Neural cell (in vitro differentiated cells): ENCODE data around the gene KRTAP4-11. TPM values are rescaled to one million over a fixed set of nuclear protein-coding genes. Genes with fewer than 3 reads are reported as not detected.
"Not testable (repeated sequence)": the region's sequence is repeated elsewhere in the genome, so short reads cannot be mapped to it uniquely, and the experiment has no call there.

ENCODE experiments used
- H2AFZ ChIP-seq: fragments of 200-600, 300-800 bp; sonication (generic), shearing (Covaris generic); 2 replicates; pipeline ENCODE4 v1.6.0; 2014; ENCODE audit warnings: low read depth, mild to moderate bottlenecking, antibody characterized with exemption, low read length, moderate library complexity
- H3F3A ChIP-seq: fragments of 200-600 bp; shearing (Covaris generic); 2 replicates; pipeline ENCODE4 v1.6.1; 2016; ENCODE audit warnings: mild to moderate bottlenecking, moderate library complexity, mixed read lengths, antibody characterized with exemption, low read length; ENCODE audit not compliant: insufficient read depth, poor library complexity, severe bottlenecking
- H3K27ac ChIP-seq: fragments of 200-600, 300-800 bp; sonication (generic), shearing (Covaris generic); 2 replicates; pipeline ENCODE4 v1.5.1; 2014; ENCODE audit warnings: mild to moderate bottlenecking, low read length, moderate library complexity
- H3K27me3 ChIP-seq: fragments of 300-800, 200-600 bp; sonication (generic), shearing (Covaris generic); 2 replicates; pipeline ENCODE4 v1.6.0; 2014; ENCODE audit warnings: mild to moderate bottlenecking, low read depth, low read length, moderate library complexity; ENCODE audit not compliant: insufficient read depth
- H3K36me3 ChIP-seq: fragments of 300-800, 200-600 bp; sonication (generic), shearing (Covaris generic); 2 replicates; pipeline ENCODE4 v1.5.1; 2014; ENCODE audit warnings: mild to moderate bottlenecking, antibody characterized with exemption, low read length, moderate library complexity; ENCODE audit not compliant: insufficient read depth
- H3K4me2 ChIP-seq: fragments of 300-800, 200-600 bp; sonication (generic), shearing (Covaris generic); 2 replicates; pipeline ENCODE4 v1.6.0; 2014; ENCODE audit warnings: mild to moderate bottlenecking, low read length
- H3K4me3 ChIP-seq: fragments of 300-800, 200-600 bp; sonication (generic), shearing (Covaris generic); 2 replicates; pipeline ENCODE4 v1.5.1; 2014; ENCODE audit warnings: mild to moderate bottlenecking, low read length, moderate library complexity
- H3K79me2 ChIP-seq: fragments of 200-600 bp; shearing (Covaris generic); replicated peaks from 2 replicates; pipeline ENCODE4 v1.6.0; 2014; ENCODE audit warnings: mild to moderate bottlenecking, low read length, moderate library complexity; ENCODE audit not compliant: insufficient read depth
- H3K9ac ChIP-seq: fragments of 300-800, 200-600 bp; sonication (generic), shearing (Covaris generic); 2 replicates; pipeline ENCODE4 v1.6.1; 2016; ENCODE audit warnings: mild to moderate bottlenecking, low read length, mixed read lengths
- H3K9me2 ChIP-seq: fragments of 200-600 bp; shearing (Covaris generic); 2 replicates; pipeline ENCODE4 v1.6.1; 2016; ENCODE audit warnings: mild to moderate bottlenecking, low read length, mixed read lengths; ENCODE audit not compliant: insufficient read depth
- H3K9me3 ChIP-seq: fragments of 200-600, 300-800 bp; sonication (generic), shearing (Covaris generic); 2 replicates; pipeline ENCODE4 v1.6.1; 2016; ENCODE audit warnings: mild to moderate bottlenecking, mixed run types, low read length, moderate library complexity, mixed read lengths
- H4K20me1 ChIP-seq: fragments of 200-600 bp; shearing (Covaris generic); 2 replicates; pipeline ENCODE4 v1.6.1; 2016; ENCODE audit warnings: mild to moderate bottlenecking, mixed run types; ENCODE audit not compliant: insufficient read depth
- EP300 ChIP-seq: fragments of 450-650 bp; conservative IDR thresholded peaks from 2 replicates; pipeline ENCODE4 v1.6.1; 2014; ENCODE audit warnings: antibody characterized with exemption, mild to moderate bottlenecking, moderate library complexity; ENCODE audit not compliant: poor library complexity, severe bottlenecking
- EZH2 ChIP-seq: fragments of 200-600, 300-800 bp; shearing (Covaris generic), sonication (generic); IDR thresholded peaks from 2 replicates; pipeline ENCODE4 v1.6.1; 2014; ENCODE audit warnings: antibody characterized with exemption, low read length, borderline replicate concordance, mild to moderate bottlenecking; ENCODE audit not compliant: insufficient read depth, poor library complexity, severe bottlenecking
- MXI1 ChIP-seq: fragments of 450-650 bp; conservative IDR thresholded peaks from 2 replicates; pipeline ENCODE4 v1.6.1; 2014; ENCODE audit warnings: antibody characterized with exemption, mild to moderate bottlenecking; ENCODE audit not compliant: poor library complexity, severe bottlenecking
- POLR2AphosphoS5 ChIP-seq: IDR thresholded peaks from 2 replicates; pipeline ENCODE4 v1.6.1; 2012
- RAD21 ChIP-seq: fragments of 450-650 bp; conservative IDR thresholded peaks from 2 replicates; pipeline ENCODE4 v1.6.1; 2014; ENCODE audit warnings: antibody characterized with exemption, mild to moderate bottlenecking, moderate library complexity
- SMC3 ChIP-seq: fragments of 450-650 bp; conservative IDR thresholded peaks from 2 replicates; pipeline ENCODE4 v1.6.1; 2014; ENCODE audit warnings: antibody characterized with exemption, mild to moderate bottlenecking, moderate library complexity; ENCODE audit not compliant: poor library complexity
- TAF1 ChIP-seq: IDR thresholded peaks from 2 replicates; pipeline ENCODE4 v1.6.1; 2012; ENCODE audit warnings: low read depth
- polyA plus RNA-seq: library from polyadenylated mRNA; depleted of rRNA; stranded (reverse); fragments of >200 nt; gene quantifications from 2 replicates; pipeline ENCODE4 v1.2.3, GENCODE V29; 2014
- TF ChIP-seq, protein P1 (sequence below): IDR thresholded peaks from 2 replicates; pipeline ENCODE4 v1.6.1; 2012; ENCODE audit warnings: borderline replicate concordance
- TF ChIP-seq, protein P2 (sequence below): fragments of 450-650 bp; IDR thresholded peaks from 2 replicates; pipeline ENCODE4 v1.5.1; 2014; ENCODE audit warnings: antibody characterized with exemption, mild to moderate bottlenecking, moderate library complexity; ENCODE audit not compliant: poor library complexity, severe bottlenecking

KRTAP4-11 gene
- polyA plus RNA-seq, 1 donor from 2014 or later: not detected

GRCh38 chr17:41160648-41161047 lies 42.5 kb upstream of the KRTAP4-11 start, which contains the start of gene KRTAP4-4:
TSS of gene KRTAP4-4 (minus strand) at chr17:41160748. CDS start at chr17:41160691, 57 bp downstream.
- no peaks in the 10 kb centered on the region for H3K27me3 ChIP-seq

GRCh38 chr17:41160190-41160589 lies 42.0 kb upstream of the KRTAP4-11 start:
- not testable (repeated sequence) for H3K9me3 ChIP-seq, H3K36me3 ChIP-seq, H3F3A ChIP-seq, H3K9me2 ChIP-seq, H4K20me1 ChIP-seq, H2AFZ ChIP-seq, H3K27me3 ChIP-seq, H3K79me2 ChIP-seq, H3K4me2 ChIP-seq, H3K27ac ChIP-seq, H3K9ac ChIP-seq, H3K4me3 ChIP-seq

More at GRCh38 chr17:41160648-41161047, 42.5 kb upstream of the KRTAP4-11 start, which contains the start of gene KRTAP4-4:
- H3K4me2 ChIP-seq: no peak within 1 kb of the TSS
- H3K79me2 ChIP-seq: no peaks in the 10 kb centered on the region
- H3K9me2 ChIP-seq: no peaks in the 10 kb centered on the region
- no peaks in the 10 kb centered on the region for H3F3A ChIP-seq
- no peaks in the 10 kb centered on the region for H3K36me3 ChIP-seq
- H3K27ac ChIP-seq: no peak within 1 kb of the TSS
- no peak within 1 kb of the TSS for H2AFZ ChIP-seq
- no peaks in the 10 kb centered on the region for H4K20me1 ChIP-seq
- no peak within 1 kb of the TSS for H3K4me3 ChIP-seq
- H3K9ac ChIP-seq: no peak within 1 kb of the TSS
- no peak for TF ChIP-seq TAF1
- TF ChIP-seq, protein P1, sequence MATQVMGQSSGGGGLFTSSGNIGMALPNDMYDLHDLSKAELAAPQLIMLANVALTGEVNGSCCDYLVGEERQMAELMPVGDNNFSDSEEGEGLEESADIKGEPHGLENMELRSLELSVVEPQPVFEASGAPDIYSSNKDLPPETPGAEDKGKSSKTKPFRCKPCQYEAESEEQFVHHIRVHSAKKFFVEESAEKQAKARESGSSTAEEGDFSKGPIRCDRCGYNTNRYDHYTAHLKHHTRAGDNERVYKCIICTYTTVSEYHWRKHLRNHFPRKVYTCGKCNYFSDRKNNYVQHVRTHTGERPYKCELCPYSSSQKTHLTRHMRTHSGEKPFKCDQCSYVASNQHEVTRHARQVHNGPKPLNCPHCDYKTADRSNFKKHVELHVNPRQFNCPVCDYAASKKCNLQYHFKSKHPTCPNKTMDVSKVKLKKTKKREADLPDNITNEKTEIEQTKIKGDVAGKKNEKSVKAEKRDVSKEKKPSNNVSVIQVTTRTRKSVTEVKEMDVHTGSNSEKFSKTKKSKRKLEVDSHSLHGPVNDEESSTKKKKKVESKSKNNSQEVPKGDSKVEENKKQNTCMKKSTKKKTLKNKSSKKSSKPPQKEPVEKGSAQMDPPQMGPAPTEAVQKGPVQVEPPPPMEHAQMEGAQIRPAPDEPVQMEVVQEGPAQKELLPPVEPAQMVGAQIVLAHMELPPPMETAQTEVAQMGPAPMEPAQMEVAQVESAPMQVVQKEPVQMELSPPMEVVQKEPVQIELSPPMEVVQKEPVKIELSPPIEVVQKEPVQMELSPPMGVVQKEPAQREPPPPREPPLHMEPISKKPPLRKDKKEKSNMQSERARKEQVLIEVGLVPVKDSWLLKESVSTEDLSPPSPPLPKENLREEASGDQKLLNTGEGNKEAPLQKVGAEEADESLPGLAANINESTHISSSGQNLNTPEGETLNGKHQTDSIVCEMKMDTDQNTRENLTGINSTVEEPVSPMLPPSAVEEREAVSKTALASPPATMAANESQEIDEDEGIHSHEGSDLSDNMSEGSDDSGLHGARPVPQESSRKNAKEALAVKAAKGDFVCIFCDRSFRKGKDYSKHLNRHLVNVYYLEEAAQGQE: no peak
- TF ChIP-seq SMC3: no peak
- TF ChIP-seq POLR2AphosphoS5: no peak
- TF ChIP-seq EP300: no peak
- no peak for TF ChIP-seq RAD21
- TF ChIP-seq, protein P2, sequence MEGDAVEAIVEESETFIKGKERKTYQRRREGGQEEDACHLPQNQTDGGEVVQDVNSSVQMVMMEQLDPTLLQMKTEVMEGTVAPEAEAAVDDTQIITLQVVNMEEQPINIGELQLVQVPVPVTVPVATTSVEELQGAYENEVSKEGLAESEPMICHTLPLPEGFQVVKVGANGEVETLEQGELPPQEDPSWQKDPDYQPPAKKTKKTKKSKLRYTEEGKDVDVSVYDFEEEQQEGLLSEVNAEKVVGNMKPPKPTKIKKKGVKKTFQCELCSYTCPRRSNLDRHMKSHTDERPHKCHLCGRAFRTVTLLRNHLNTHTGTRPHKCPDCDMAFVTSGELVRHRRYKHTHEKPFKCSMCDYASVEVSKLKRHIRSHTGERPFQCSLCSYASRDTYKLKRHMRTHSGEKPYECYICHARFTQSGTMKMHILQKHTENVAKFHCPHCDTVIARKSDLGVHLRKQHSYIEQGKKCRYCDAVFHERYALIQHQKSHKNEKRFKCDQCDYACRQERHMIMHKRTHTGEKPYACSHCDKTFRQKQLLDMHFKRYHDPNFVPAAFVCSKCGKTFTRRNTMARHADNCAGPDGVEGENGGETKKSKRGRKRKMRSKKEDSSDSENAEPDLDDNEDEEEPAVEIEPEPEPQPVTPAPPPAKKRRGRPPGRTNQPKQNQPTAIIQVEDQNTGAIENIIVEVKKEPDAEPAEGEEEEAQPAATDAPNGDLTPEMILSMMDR: no peak
- TF ChIP-seq MXI1: no peak
- TF ChIP-seq EZH2: no peak
- H3K9me3 ChIP-seq: no peaks in the 10 kb centered on the region

- no peaks in the 10 kb centered on the region for H3K9me2 ChIP-seq
- H3K4me2 ChIP-seq: no peak overlapping the region
- no peaks in the 10 kb centered on the region for H3K36me3 ChIP-seq
- H3K9ac ChIP-seq: no peak overlapping the region
- no peaks in the 10 kb centered on the region for H4K20me1 ChIP-seq
- TF ChIP-seq, protein P1: no peak
- TF ChIP-seq POLR2AphosphoS5: no peak
- no peak for TF ChIP-seq EP300
- no peak for TF ChIP-seq EZH2
- TF ChIP-seq, protein P2: no peak
- no peak for TF ChIP-seq MXI1
- TF ChIP-seq RAD21: no peak
- no peak for TF ChIP-seq SMC3
- no peak for TF ChIP-seq TAF1
- H3K4me3 ChIP-seq: no peak overlapping the region
- no peak overlapping the region for H3K27ac ChIP-seq
- H3F3A ChIP-seq: no peaks in the 10 kb centered on the region
- no peaks in the 10 kb centered on the region for H3K9me3 ChIP-seq
- no peaks in the 10 kb centered on the region for H3K27me3 ChIP-seq
- H2AFZ ChIP-seq: no peak overlapping the region
- no peaks in the 10 kb centered on the region for H3K79me2 ChIP-seq
These were observed 35.7 kb upstream of the KRTAP4-11 start for GRCh38 chr17:41153856-41154255.
